Bronchial epithelial cell (primary cell): ENCODE results near the gene ZBTB22. TPM values are rescaled to one million over a fixed set of nuclear protein-coding genes. Genes with fewer than 3 reads are reported as not detected.
"Not testable (repeated sequence)": the region's sequence is repeated elsewhere in the genome, so short reads cannot be mapped to it uniquely, and the experiment has no call there.

Source experiments
- DNase-seq: peaks from one replicate; pipeline ENCODE4 v3.0.0-alpha.2; 2010; ENCODE audit warnings: low read depth
- FAIRE-seq: peaks from 2 replicates; lab custom pipeline; 2011; peaks lifted over from hg19 to GRCh38; lab: Jason Lieb, UNC
- H3K27me3 ChIP-seq: 2 replicates; pipeline ENCODE4 v1.5.1; 2011; ENCODE audit warnings: low read length; ENCODE audit not compliant: control insufficient read depth, insufficient read depth
- H3K36me3 ChIP-seq: 2 replicates; pipeline ENCODE4 v1.5.1; 2011; ENCODE audit warnings: low read length; ENCODE audit not compliant: control insufficient read depth, insufficient read depth
- H3K4me3 ChIP-seq: 2 replicates; pipeline ENCODE4 v1.5.1; 2011; ENCODE audit warnings: mild to moderate bottlenecking, low read depth, low read length, control low read depth
- total RNA-seq: library from RNA; depleted of rRNA; stranded (reverse); fragments of >200 nt; gene quantifications from 2 replicates; pipeline ENCODE4 v1.2.1, GENCODE V29; 2014
- TF ChIP-seq, protein P1 (sequence below): IDR thresholded peaks from 2 replicates; pipeline ENCODE4 v1.5.1; 2011; ENCODE audit warnings: mild to moderate bottlenecking, moderate library complexity, low read length, control low read depth, inconsistent platforms; ENCODE audit not compliant: insufficient read depth, severe bottlenecking

ZBTB22 gene
- total RNA-seq, 1 donor from 2014 or later = 13.2 TPM

DNA sequence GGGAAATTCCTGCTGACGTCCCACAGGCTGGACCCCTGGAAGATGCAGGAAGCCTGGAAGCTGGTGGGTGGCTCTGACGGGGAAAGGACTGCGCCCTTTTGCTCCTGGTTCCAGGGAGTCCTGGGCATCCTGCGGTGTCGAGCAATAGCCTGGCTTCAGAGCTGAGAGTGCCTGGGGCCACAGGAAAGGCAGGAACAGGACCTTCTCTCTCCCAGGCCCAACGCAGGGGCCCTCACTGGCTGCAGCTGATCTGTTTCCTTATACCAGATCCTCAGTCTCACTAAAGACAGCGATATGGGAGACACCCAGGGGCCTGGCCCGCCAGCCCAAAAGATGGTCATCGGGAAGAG is 39.2 kb downstream of the ZBTB22 start:
- no peak for FAIRE-seq
- Histone ChIP-seq H3K36me3 (peaks cover 25% of the 10 kb centered on the region), H3K4me3 (no peak overlapping the region), H3K27me3 (no peaks in the 10 kb centered on the region)
- TF ChIP-seq, protein P1, sequence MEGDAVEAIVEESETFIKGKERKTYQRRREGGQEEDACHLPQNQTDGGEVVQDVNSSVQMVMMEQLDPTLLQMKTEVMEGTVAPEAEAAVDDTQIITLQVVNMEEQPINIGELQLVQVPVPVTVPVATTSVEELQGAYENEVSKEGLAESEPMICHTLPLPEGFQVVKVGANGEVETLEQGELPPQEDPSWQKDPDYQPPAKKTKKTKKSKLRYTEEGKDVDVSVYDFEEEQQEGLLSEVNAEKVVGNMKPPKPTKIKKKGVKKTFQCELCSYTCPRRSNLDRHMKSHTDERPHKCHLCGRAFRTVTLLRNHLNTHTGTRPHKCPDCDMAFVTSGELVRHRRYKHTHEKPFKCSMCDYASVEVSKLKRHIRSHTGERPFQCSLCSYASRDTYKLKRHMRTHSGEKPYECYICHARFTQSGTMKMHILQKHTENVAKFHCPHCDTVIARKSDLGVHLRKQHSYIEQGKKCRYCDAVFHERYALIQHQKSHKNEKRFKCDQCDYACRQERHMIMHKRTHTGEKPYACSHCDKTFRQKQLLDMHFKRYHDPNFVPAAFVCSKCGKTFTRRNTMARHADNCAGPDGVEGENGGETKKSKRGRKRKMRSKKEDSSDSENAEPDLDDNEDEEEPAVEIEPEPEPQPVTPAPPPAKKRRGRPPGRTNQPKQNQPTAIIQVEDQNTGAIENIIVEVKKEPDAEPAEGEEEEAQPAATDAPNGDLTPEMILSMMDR = no peak
- no peak for DNase-seq

DNA sequence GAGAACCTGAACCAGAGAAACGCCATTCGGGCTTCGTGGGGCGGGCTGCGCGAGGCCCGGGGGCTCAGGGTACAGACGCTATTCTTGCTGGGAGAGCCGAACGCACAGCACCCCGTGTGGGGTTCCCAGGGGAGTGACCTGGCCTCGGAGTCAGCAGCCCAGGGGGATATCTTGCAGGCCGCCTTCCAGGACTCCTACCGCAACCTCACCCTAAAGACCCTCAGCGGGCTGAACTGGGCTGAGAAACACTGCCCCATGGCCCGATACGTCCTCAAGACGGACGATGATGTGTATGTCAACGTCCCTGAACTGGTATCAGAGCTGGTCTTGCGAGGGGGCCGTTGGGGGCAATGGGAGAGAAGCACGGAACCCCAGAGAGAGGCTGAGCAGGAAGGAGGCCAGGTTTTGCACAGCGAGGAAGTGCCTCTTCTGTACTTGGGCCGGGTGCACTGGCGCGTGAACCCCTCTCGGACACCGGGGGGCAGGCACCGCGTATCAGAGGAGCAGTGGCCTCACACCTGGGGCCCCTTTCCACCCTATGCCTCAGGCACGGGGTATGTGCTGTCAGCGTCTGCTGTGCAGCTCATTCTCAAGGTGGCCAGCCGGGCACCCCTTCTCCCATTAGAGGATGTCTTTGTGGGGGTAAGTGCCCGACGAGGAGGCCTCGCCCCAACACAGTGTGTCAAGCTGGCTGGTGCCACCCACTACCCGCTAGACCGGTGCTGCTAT is 39.7 kb downstream of the ZBTB22 start:
- FAIRE-seq (no peak), DNase-seq (no peak)
- TF ChIP-seq, protein P1 = no peak
- no peaks in the 10 kb centered on the region for H3K27me3 ChIP-seq
- peaks cover 30% of the 10 kb centered on the region for H3K36me3 ChIP-seq
- H3K4me3 ChIP-seq = peak overlapping the region; percentile 52

DNA sequence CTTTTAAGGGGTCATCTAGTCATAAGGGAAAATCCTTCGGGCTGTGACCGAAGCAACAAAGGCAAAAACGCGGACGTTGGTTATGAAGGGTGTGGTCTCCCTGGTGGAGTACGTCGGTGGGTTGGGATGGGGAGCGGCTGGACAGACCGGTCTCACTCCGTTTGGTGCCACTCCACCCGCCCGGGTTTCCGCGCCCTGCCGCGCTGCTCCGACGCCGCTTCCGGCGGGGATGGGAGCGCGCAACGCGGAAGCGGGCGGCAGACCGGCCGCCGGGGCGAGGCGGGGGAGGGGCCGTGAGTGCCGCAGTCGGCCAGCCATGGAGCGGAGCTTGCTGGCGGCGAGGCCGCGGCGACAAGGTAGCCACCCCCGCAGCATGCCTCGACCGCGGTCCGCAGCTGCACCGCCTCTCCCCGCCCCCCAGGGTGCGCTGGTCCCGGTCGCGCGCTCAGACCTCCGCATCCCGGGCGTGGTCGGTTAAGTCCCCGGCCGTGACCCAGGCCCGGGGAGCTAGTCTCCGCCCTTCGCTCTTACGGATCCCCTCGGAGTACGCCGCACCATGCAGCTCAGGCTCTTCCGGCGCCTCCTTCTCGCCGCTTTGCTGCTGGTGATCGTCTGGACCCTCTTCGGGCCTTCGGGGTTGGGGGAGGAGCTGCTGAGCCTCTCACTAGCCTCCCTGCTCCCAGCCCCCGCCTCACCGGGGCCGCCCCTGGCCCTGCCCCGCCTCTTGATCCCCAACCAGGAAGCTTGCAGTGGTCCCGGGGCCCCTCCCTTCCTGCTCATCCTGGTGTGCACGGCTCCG is 40.5 kb downstream of the ZBTB22 start, which contains the start of gene B3GALT4:
TSS of gene B3GALT4 (plus strand) at position 260 of the 799 bp plus-strand sequence. CDS start at position 557, 297 bp downstream.
- H3K36me3 ChIP-seq = peaks cover 35% of the 10 kb centered on the region

DNA sequence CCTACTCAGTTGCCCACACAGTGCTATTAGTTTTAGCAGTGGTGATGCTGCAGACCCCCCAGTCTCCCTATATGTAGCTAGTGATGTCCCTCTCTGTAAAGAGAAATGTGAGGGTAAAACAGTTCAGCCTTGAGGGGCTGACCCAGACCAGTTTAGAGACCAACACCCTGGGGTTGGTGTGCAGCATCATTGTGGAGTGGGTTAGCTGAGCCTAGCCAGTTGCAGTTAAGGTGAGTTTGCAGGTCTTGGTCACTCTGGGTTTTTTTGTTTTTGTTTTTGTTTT is 41.0 kb downstream of the ZBTB22 start:
- Histone ChIP-seq H3K4me3 (peak overlapping the region; percentile 52), H3K27me3 (no peaks in the 10 kb centered on the region), H3K36me3 (peaks cover 35% of the 10 kb centered on the region)
- FAIRE-seq (no peak), DNase-seq (no peak)
- TF ChIP-seq, protein P1 = no peak

More for the DNA sequence above, 40.5 kb downstream of the ZBTB22 start, which contains the start of gene B3GALT4:
- TF ChIP-seq, protein P1 = peak; percentile 65
- Histone ChIP-seq H3K27me3 (no peaks in the 10 kb centered on the region), H3K4me3 (peak within 1 kb of the TSS; percentile 52)
- FAIRE-seq = no peak
- peak; percentile 81 for DNase-seq

- Histone ChIP-seq H3K36me3 (peaks cover 35% of the 10 kb centered on the region), H3K4me3 (peak overlapping the region; percentile 52)
- H3K27me3 ChIP-seq, DNase-seq: not testable (repeated sequence)
- FAIRE-seq = peak; percentile 32
Measured at GRCh38 chr6:33275795-33276580, 41.6 kb downstream of the ZBTB22 start.
